ENCODE data around the gene UBTD2. TPM values are rescaled to one million over a fixed set of nuclear protein-coding genes. Genes with fewer than 3 reads are reported as not detected.

UBTD2 gene
- total RNA-seq, 2 donors from 2014 or later: 16.1 to 17.8 TPM

DNA sequence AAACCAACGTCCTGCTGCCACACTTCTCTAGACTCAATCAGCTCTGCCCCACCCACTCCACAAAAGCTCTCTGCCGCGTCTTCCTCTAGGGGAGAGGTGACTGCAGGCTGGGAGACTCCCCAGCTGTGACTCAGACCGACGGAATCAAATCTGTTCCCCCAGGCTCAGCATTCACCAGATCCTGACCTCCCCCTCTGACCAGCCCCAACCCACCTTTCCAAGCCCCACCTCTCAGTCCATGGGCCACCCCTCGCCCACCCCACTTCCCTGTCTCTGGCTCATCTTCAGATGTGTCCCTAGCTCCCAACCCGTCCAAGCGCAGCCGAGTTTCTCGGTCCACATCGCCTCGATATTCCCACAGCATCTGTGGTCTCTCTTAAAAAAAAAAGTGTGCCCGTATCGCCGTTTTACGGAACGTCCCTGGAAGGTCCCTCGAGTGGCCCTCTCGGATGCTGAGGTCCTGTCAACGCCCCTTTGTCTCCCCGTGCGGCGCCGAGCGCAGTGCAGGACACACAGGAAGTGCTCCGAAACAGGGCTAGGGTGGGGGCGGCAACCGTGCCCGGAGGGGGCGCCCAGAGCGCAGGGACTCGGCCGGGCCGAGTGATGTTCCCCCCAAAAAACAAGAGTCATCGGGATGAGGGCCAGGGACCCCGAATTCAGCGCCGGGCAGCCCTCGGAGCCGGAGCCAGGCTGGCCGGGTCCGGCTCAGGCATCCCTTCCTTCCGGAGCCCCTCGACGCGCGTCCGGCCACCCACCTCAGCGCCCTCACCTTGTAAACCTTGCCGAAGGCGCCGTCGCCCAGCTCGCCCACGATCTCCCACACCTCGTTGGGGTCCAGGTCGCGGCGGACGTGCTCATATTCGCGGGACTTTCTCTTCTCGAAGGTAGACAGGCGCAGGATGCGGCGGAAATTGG is 96.2 kb downstream of the UBTD2 start:
- no peaks in the 10 kb centered on the region for H3K27me3 ChIP-seq (replicated peaks; ENCODE audit: insufficient read depth)
- DNase-seq (ENCODE audit: low spot score) (no peak), ATAC-seq (ENCODE audit: insufficient number of reproducible peaks, low FRiP score, low read depth) (peak; percentile 7)
- H3K36me3 ChIP-seq: no peaks in the 10 kb centered on the region
- H3K27ac ChIP-seq: peak overlapping the region; percentile 85 to 88
- peak overlapping the region; percentile 99 for H3K4me3 ChIP-seq
- H3K4me1 ChIP-seq (ENCODE audit: control insufficient read depth in 1 of 2, low read depth in 2 of 2): peaks cover 3 to 13% of the 10 kb centered on the region in 2 donors
- TF ChIP-seq, protein P1, sequence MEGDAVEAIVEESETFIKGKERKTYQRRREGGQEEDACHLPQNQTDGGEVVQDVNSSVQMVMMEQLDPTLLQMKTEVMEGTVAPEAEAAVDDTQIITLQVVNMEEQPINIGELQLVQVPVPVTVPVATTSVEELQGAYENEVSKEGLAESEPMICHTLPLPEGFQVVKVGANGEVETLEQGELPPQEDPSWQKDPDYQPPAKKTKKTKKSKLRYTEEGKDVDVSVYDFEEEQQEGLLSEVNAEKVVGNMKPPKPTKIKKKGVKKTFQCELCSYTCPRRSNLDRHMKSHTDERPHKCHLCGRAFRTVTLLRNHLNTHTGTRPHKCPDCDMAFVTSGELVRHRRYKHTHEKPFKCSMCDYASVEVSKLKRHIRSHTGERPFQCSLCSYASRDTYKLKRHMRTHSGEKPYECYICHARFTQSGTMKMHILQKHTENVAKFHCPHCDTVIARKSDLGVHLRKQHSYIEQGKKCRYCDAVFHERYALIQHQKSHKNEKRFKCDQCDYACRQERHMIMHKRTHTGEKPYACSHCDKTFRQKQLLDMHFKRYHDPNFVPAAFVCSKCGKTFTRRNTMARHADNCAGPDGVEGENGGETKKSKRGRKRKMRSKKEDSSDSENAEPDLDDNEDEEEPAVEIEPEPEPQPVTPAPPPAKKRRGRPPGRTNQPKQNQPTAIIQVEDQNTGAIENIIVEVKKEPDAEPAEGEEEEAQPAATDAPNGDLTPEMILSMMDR (IDR thresholded peaks at IDR 0.05): no peak
- H3K9me3 ChIP-seq: no peaks in the 10 kb centered on the region

- ATAC-seq (ENCODE audit: insufficient number of reproducible peaks, low FRiP score, low read depth) (no peak), DNase-seq (ENCODE audit: low spot score) (no peak)
- H3K36me3 ChIP-seq: no peaks in the 10 kb centered on the region
- TF ChIP-seq, protein P1 (IDR thresholded peaks at IDR 0.05): no peak
- peak overlapping the region; percentile 99 for H3K4me3 ChIP-seq
- peaks cover 3 to 13% of the 10 kb centered on the region in 2 donors for H3K4me1 ChIP-seq (ENCODE audit: control insufficient read depth in 1 of 2, low read depth in 2 of 2)
- H3K27me3 ChIP-seq (replicated peaks; ENCODE audit: insufficient read depth): no peaks in the 10 kb centered on the region
- no peaks in the 10 kb centered on the region for H3K9me3 ChIP-seq
- H3K27ac ChIP-seq: no peak overlapping the region
Observed at GRCh38 chr5:172186114-172186695, 97.4 kb downstream of the UBTD2 start.

GRCh38 chr5:172185096-172185461 is 98.5 kb downstream of the UBTD2 start:
- peaks cover 3 to 13% of the 10 kb centered on the region in 2 donors for H3K4me1 ChIP-seq (ENCODE audit: control insufficient read depth in 1 of 2, low read depth in 2 of 2)
- H3K27me3 ChIP-seq (replicated peaks; ENCODE audit: insufficient read depth): no peaks in the 10 kb centered on the region
- ATAC-seq (ENCODE audit: insufficient number of reproducible peaks, low FRiP score, low read depth) (no peak), DNase-seq (ENCODE audit: low spot score) (no peak)
- no peaks in the 10 kb centered on the region for H3K9me3 ChIP-seq
- TF ChIP-seq, protein P1 (IDR thresholded peaks at IDR 0.05): no peak
- no peak overlapping the region for H3K27ac ChIP-seq
- peak overlapping the region; percentile 99 for H3K4me3 ChIP-seq
- H3K36me3 ChIP-seq: peaks cover 3% of the 10 kb centered on the region

DNA sequence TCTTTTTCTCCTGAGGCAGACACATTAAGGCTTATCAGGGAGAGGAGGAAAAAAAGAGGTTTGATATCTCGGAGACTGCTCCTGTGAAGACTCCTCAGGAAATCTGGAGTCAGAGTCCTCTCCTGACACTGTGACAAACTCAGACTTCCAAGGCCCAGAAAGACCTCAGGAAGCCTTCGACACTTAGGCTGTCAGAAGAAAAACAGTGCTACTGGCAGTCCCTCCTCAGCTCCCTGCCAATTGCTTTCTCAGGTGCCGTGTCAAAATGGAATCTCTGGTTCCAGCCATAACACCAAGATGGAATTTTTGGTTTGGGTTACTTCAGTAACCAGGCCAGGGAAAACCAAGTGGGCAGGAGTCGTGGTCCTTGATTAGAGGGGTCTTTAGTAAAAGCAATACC is 99.7 kb downstream of the UBTD2 start:
- no peaks in the 10 kb centered on the region for H3K27me3 ChIP-seq (replicated peaks; ENCODE audit: insufficient read depth)
- no peak overlapping the region for H3K27ac ChIP-seq
- DNase-seq (ENCODE audit: low spot score): no peak
- peaks cover 3% of the 10 kb centered on the region for H3K36me3 ChIP-seq
- H3K4me1 ChIP-seq (ENCODE audit: control insufficient read depth in 1 of 2, low read depth in 2 of 2): peaks cover 6 to 13% of the 10 kb centered on the region in 2 donors
- no peak for ATAC-seq (ENCODE audit: insufficient number of reproducible peaks, low FRiP score, low read depth)
- H3K4me3 ChIP-seq: no peak overlapping the region
- TF ChIP-seq, protein P1 (IDR thresholded peaks at IDR 0.05): no peak
- no peaks in the 10 kb centered on the region for H3K9me3 ChIP-seq

GRCh38 chr5:172182291-172182690 is 101.3 kb downstream of the UBTD2 start:
- Histone ChIP-seq H3K4me1 (ENCODE audit: control insufficient read depth in 1 of 2, low read depth in 2 of 2) (peaks cover 6 to 10% of the 10 kb centered on the region in 2 donors), H3K4me3 (no peak overlapping the region), H3K9me3 (no peaks in the 10 kb centered on the region), H3K36me3 (peaks cover 3% of the 10 kb centered on the region), H3K27me3 (replicated peaks; ENCODE audit: insufficient read depth) (no peaks in the 10 kb centered on the region), H3K27ac (no peak overlapping the region)
- no peak for DNase-seq (ENCODE audit: low spot score)
- TF ChIP-seq, protein P1 (IDR thresholded peaks at IDR 0.05): no peak
- no peak for ATAC-seq (ENCODE audit: insufficient number of reproducible peaks, low FRiP score, low read depth)

All from thoracic aorta (tissue), 2 donors.